GM12878 (cell line): ENCODE measurements around the gene NELFB. TPM values are rescaled to one million over a fixed set of nuclear protein-coding genes. Genes with fewer than 3 reads are reported as not detected.

Experiments used
- ATAC-seq: fragments of 200-7000 bp; cut with Tn5 transposase; 3 replicates; pipeline ENCODE4 v1.9.1; 2020; ENCODE audit warnings: mild to moderate bottlenecking, moderate library complexity
- BruUV-seq: library from RNA; stranded (reverse); fragments of 400-500 nt; replicated peaks from 2 replicates; lab custom pipeline; 2021; lab: Mats Ljungman, UMichigan
- CTCF ChIA-PET: fragments of 300-600 bp; sonication (Branson Sonifier 250); formaldehyde crosslinking; extraction: SDS; loops from one replicate; lab custom pipeline; 2021; ENCODE audit warnings: inconsistent platforms; lab: Yijun Ruan, JAX
- POLR2A ChIA-PET: fragments of 350-600 bp; formaldehyde crosslinking; extraction: SDS; loops from one replicate; lab custom pipeline; 2021; ENCODE audit warnings: inconsistent platforms; lab: Charles Lee
- RAD21 ChIA-PET: fragments of 300-600 bp; sonication (Branson Sonifier 250); formaldehyde crosslinking; loops from one replicate; lab custom pipeline; 2023; ENCODE audit warnings: antibody characterized with exemption; ENCODE audit not compliant: unreplicated experiment; lab: Charles Lee
- SMC1A ChIA-PET: fragments of 300-600 bp; sonication (Branson Sonifier 250); formaldehyde crosslinking; loops from one replicate; lab custom pipeline; 2023; ENCODE audit not compliant: unreplicated experiment, uncharacterized antibody; lab: Charles Lee
- DNase-seq: peaks from one replicate; pipeline ENCODE4 v3.0.0-alpha.2; 2011; ENCODE audit warnings: low read depth, low spot score
- FAIRE-seq: peaks from 3 replicates; lab custom pipeline; 2011; peaks lifted over from hg19 to GRCh38; lab: Jason Lieb, UNC
- H2AFZ ChIP-seq: 2 replicates; pipeline ENCODE4 v1.6.0; 2011; ENCODE audit warnings: low read depth, low read length, control low read depth; ENCODE audit not compliant: control insufficient read depth
- H3K27ac ChIP-seq: 2 replicates; pipeline ENCODE4 v1.5.1; 2011; ENCODE audit warnings: control low read depth; ENCODE audit not compliant: control insufficient read depth, insufficient read depth
- H3K27me3 ChIP-seq, 2 experiments: replicated peaks in 1 of 2; 2 replicates each; pipeline versions ENCODE4 v1.6.0 to v1.6.1; 2011; ENCODE audit warnings: low read length in 1 of 2; ENCODE audit not compliant: control insufficient read depth in 2 of 2, insufficient read depth in 2 of 2
- H3K36me3 ChIP-seq, 2 experiments: 2 replicates each; pipeline ENCODE4 v1.5.1; 2011; ENCODE audit warnings: low read length in 1 of 2; ENCODE audit not compliant: control insufficient read depth in 2 of 2, insufficient read depth in 2 of 2
- H3K4me1 ChIP-seq: 2 replicates; pipeline ENCODE4 v1.6.1; 2011; ENCODE audit warnings: mild to moderate bottlenecking, low read length, moderate library complexity, mixed read lengths; ENCODE audit not compliant: control insufficient read depth, insufficient read depth
- H3K4me2 ChIP-seq: 2 replicates; pipeline ENCODE4 v1.6.0; 2011; ENCODE audit warnings: control low read depth; ENCODE audit not compliant: control insufficient read depth, insufficient read depth
- H3K4me3 ChIP-seq: fragments of 200-600 bp; sonication (generic); 2 replicates; pipeline ENCODE4 v1.5.1; 2016
- H3K79me2 ChIP-seq: 2 replicates; pipeline ENCODE4 v1.6.0; 2011; ENCODE audit warnings: low read length; ENCODE audit not compliant: control insufficient read depth, insufficient read depth
- H3K9ac ChIP-seq: 2 replicates; pipeline ENCODE4 v1.8.0; 2011; ENCODE audit warnings: low read length, control low read depth, mixed read lengths; ENCODE audit not compliant: control insufficient read depth, insufficient read depth
- H3K9me3 ChIP-seq: replicated peaks from 3 replicates; pipeline ENCODE4 v1.5.1; 2011; ENCODE audit warnings: mild to moderate bottlenecking, low read length; ENCODE audit not compliant: control insufficient read depth, insufficient read depth
- H4K20me1 ChIP-seq: 2 replicates; pipeline ENCODE4 v1.6.0; 2011; ENCODE audit not compliant: control insufficient read depth, insufficient read depth
- CHD1 ChIP-seq: IDR thresholded peaks from 2 replicates; pipeline ENCODE4 v1.6.1; 2012; ENCODE audit warnings: low read depth, low read length, improper control_type of control experiment
- EED ChIP-seq: sonication (generic); IDR thresholded peaks from 2 replicates; pipeline ENCODE4 v1.6.1; 2016; ENCODE audit warnings: antibody characterized with exemption, low read depth
- GABPA ChIP-seq: IDR thresholded peaks from 2 replicates; pipeline ENCODE4 v1.6.1; 2014; ENCODE audit warnings: antibody characterized with exemption, low read depth, mild to moderate bottlenecking, inconsistent platforms
- MEF2A ChIP-seq: IDR thresholded peaks from 2 replicates; pipeline ENCODE4 v1.6.1; 2011; ENCODE audit warnings: low read depth, mild to moderate bottlenecking, low read length, moderate library complexity; ENCODE audit not compliant: insufficient read depth
- NFYA ChIP-seq: IDR thresholded peaks from 2 replicates; pipeline ENCODE4 v1.6.1; 2011; ENCODE audit warnings: low read depth, mild to moderate bottlenecking, low read length, improper control_type of control experiment, borderline replicate concordance
- RAD51 ChIP-seq: fragments of 450-650 bp; IDR thresholded peaks from 2 replicates; pipeline ENCODE4 v1.6.1; 2016; ENCODE audit warnings: moderate library complexity, mild to moderate bottlenecking, inconsistent platforms
- RBBP5 ChIP-seq: fragments of 200-600 bp; sonication (generic); conservative IDR thresholded peaks from 2 replicates; pipeline ENCODE4 v1.6.1; 2016
- SRF ChIP-seq, 2 experiments: IDR thresholded peaks; 2 replicates each; pipeline ENCODE4 v1.6.1; 2011; ENCODE audit warnings: low read depth in 2 of 2, low read length in 2 of 2, mild to moderate bottlenecking in 1 of 2, moderate library complexity in 1 of 2
- TARDBP ChIP-seq: IDR thresholded peaks from 2 replicates; pipeline ENCODE4 v1.6.1; 2016; ENCODE audit warnings: borderline replicate concordance
- USF2 ChIP-seq: IDR thresholded peaks from 2 replicates; pipeline ENCODE4 v1.6.1; 2011; ENCODE audit warnings: low read depth, low read length, improper control_type of control experiment, borderline replicate concordance
- WGBS: methylation state at CpG from one replicate; pipeline ENCODE4 v1.1.6; 2016; ENCODE audit warnings: low lambda C conversion rate; ENCODE audit not compliant: insufficient replicate concordance, insufficient coverage; ENCODE audit errors: missing lambda C conversion rate; 5-methylcytosine and 5-hydroxymethylcytosine counted together
- in situ Hi-C: fragments of 300-500 bp; cut with MboI; formaldehyde crosslinking; loops from 9 replicates; pipeline ENCODE4 v1.14.3; 2018; ENCODE audit warnings: mixed read lengths
- intact Hi-C: fragments of 100-400 bp; cut with micrococcal nuclease; formaldehyde crosslinking; loops from one replicate; pipeline ENCODE4 v1.14.2; 2022; ENCODE audit not compliant: unreplicated experiment
- polyA plus RNA-seq, 11 experiments: library from polyadenylated mRNA; depleted of rRNA in 4 of 11; unstranded in 6 of 11; stranded (reverse) in 5 of 11; fragments of >200 nt; fragmentation: Nextera tagmentation in 4 of 11; fragmentation: Illumina TruSeq in 1 of 11; extraction: Ambion mirVana in 4 of 11; extraction: Trizol in 1 of 11; gene quantifications; 1 replicate in 1 of 11; 2 replicates in 10 of 11; pipeline versions ENCODE4 v1.2.1 to v1.2.3, GENCODE V29; 2011 to 2016; ENCODE audit warnings: inconsistent platforms in 2 of 11, missing spikeins in 2 of 11, low read depth in 1 of 11
- total RNA-seq, 4 experiments: library from RNA; depleted of rRNA in 3 of 4; stranded (reverse); fragments of >200 nt in 3 of 4; fragmentation: Illumina TruSeq in 1 of 4; extraction: Trizol in 1 of 4; gene quantifications; 2 replicates each; pipeline versions ENCODE4 v1.2.1 to v1.2.3, GENCODE V29; 2013 to 2021

Gene NELFB
- total and polyA plus RNA-seq, 10 of the 15 experiments (the other 5 are each of a cell fraction or from before 2014, with no cell fraction given) = 0.19 to 63.4 (median 30.9) TPM

GRCh38 chr9:137279741-137280473, 24.8 kb downstream of the NELFB start:
- ChIA-PET SMC1A (no interaction called here), RAD21 (interaction anchor here (0.8 to 1.0 kb wide), 2 partner anchors 41 to 43 kb away, joined by 3 read pairs; no protein-coding TSS in a partner anchor), POLR2A (interaction anchor here (0.7 to 1.0 kb wide), 2 partner anchors 25 to 39 kb away, joined by 3 read pairs; partner anchors contain the start of gene TUBB4B), CTCF (interaction anchor here (1.0 to 1.4 kb wide), 2 partner anchors 26 to 39 kb away, joined by 3 to 4 read pairs; partner anchors contain the start of gene TUBB4B)
- DNase-seq (no peak), ATAC-seq (no peak), FAIRE-seq (no peak)
- H2AFZ ChIP-seq = no peak overlapping the region
- 95% methylated on average over 41 of the region's 41 CpGs for WGBS
- H3K4me2 ChIP-seq = peak overlapping the region; percentile 44
- H3K9me3 ChIP-seq = no peaks in the 10 kb centered on the region
- H3K4me3 ChIP-seq = 0 out of 2 replicates have a peak overlapping the region, but pooled peaks have one; percentile 4
- no peaks in the 10 kb centered on the region; a peak in 3 of 4 replicates for H3K36me3 ChIP-seq
- H3K27ac ChIP-seq = no peak overlapping the region
- H3K4me1 ChIP-seq = peaks cover 30% of the 10 kb centered on the region
- TF ChIP-seq RBBP5 (no peak), NFYA (no peak), EED (no peak), RAD51 (no peak), CHD1 (no peak), USF2 (no peak), GABPA (no peak), TARDBP (no peak), SRF (IDR thresholded peaks at IDR 0.05; ENCODE audit: low read depth in 2 of 2, low read length in 2 of 2) (no peak), MEF2A (no peak)
- TSS peak; percentile 44 for BruUV-seq
- H3K27me3 ChIP-seq = no peaks in the 10 kb centered on the region
- no peak overlapping the region for H3K9ac ChIP-seq
- in situ Hi-C loops (no loop called here), intact Hi-C loops (no loop called here)
- H3K79me2 ChIP-seq = peaks cover 19% of the 10 kb centered on the region
- no peaks in the 10 kb centered on the region for H4K20me1 ChIP-seq
